ENCODE results near the gene IL11. TPM values are rescaled to one million over a fixed set of nuclear protein-coding genes. Genes with fewer than 3 reads are reported as not detected.
A peak's percentile ranks its signal among the peaks of the same experiment; 100 is the strongest.
"Not testable (repeated sequence)": the region's sequence is repeated elsewhere in the genome, so short reads cannot be mapped to it uniquely, and the experiment has no call there.

Gene IL11
- total RNA-seq, 6 experiments from 2014 or later, result not detected

- peaks cover 0 to 12% (median under 1%) of the 10 kb centered on the region in 4 donors for H3K4me1 ChIP-seq
- DNase-seq, result no peak
- 67% methylated on average over 4 of the region's 7 CpGs for WGBS (ENCODE audit: insufficient coverage, low coverage, low lambda C conversion rate, missing lambda C conversion rate)
- no peak for ATAC-seq
- H3K9me3 ChIP-seq, result no peaks in the 10 kb centered on the region
- H3K4me3 ChIP-seq, result no peak overlapping the region
- no peaks in the 10 kb centered on the region for H3K27me3 ChIP-seq
- TF ChIP-seq CTCF (IDR thresholded peaks at IDR 0.05) (no peak), POLR2A (IDR thresholded peaks at IDR 0.05) (no peak)
- no peak overlapping the region for H3K27ac ChIP-seq
- intact Hi-C loops (cut with DNase I), result no loop called here
- no peaks in the 10 kb centered on the region for H3K36me3 ChIP-seq
Measured at GRCh38 chr19:55336101-55336500, 34.2 kb downstream of the IL11 start.

GRCh38 chr19:55333870-55334269 is 36.4 kb downstream of the IL11 start:
- WGBS (ENCODE audit: insufficient coverage, low coverage, low lambda C conversion rate, missing lambda C conversion rate), result 56% methylated on average over 11 of the region's 11 CpGs

GRCh38 chr19:55329791-55330190 is 40.5 kb downstream of the IL11 start:
- H3K27me3 ChIP-seq; intact Hi-C loops (cut with DNase I); H3K4me1 ChIP-seq; H3K27ac ChIP-seq; ATAC-seq; H3K9me3 ChIP-seq; DNase-seq; H3K4me3 ChIP-seq; H3K36me3 ChIP-seq: not testable (repeated sequence)
- WGBS (ENCODE audit: insufficient coverage, low coverage, low lambda C conversion rate, missing lambda C conversion rate), result 61% methylated on average over 3 of the region's 6 CpGs

More at GRCh38 chr19:55333870-55334269, 36.4 kb downstream of the IL11 start:
- H3K27me3 ChIP-seq, result no peaks in the 10 kb centered on the region
- peaks cover 0 to 4% (median 0%) of the 10 kb centered on the region in 4 donors for H3K4me1 ChIP-seq
- intact Hi-C loops (cut with DNase I), result no loop called here
- no peaks in the 10 kb centered on the region for H3K36me3 ChIP-seq
- no peak overlapping the region for H3K27ac ChIP-seq
- ATAC-seq, result peak in 3 of 4 donors; percentile 34 to 80 (median 49)
- no peak overlapping the region for H3K4me3 ChIP-seq
- TF ChIP-seq CTCF (IDR thresholded peaks at IDR 0.05) (no peak), POLR2A (IDR thresholded peaks at IDR 0.05) (no peak)
- DNase-seq, result no peak
- no peaks in the 10 kb centered on the region for H3K9me3 ChIP-seq

GRCh38 chr19:55328774-55329318 is 41.4 kb downstream of the IL11 start:
- intact Hi-C loops (cut with DNase I); H3K36me3 ChIP-seq; DNase-seq; H3K27ac ChIP-seq; H3K4me3 ChIP-seq; ATAC-seq; H3K9me3 ChIP-seq; H3K4me1 ChIP-seq; H3K27me3 ChIP-seq: not testable (repeated sequence)
- 77% methylated on average over 4 of the region's 4 CpGs for WGBS (ENCODE audit: insufficient coverage, low coverage, low lambda C conversion rate, missing lambda C conversion rate)

- no peaks in the 10 kb centered on the region for H3K9me3 ChIP-seq
- peak; percentile 37 to 64 (median 44) for ATAC-seq
- H3K4me1 ChIP-seq, result no peaks in the 10 kb centered on the region
- no peaks in the 10 kb centered on the region for H3K36me3 ChIP-seq
- no peaks in the 10 kb centered on the region for H3K27me3 ChIP-seq
- intact Hi-C loops (cut with DNase I), result no loop called here
- TF ChIP-seq POLR2A (IDR thresholded peaks at IDR 0.05) (no peak), CTCF (IDR thresholded peaks at IDR 0.05) (no peak)
- WGBS (ENCODE audit: insufficient coverage, low coverage, low lambda C conversion rate, missing lambda C conversion rate), result 79% methylated on average over 10 of the region's 14 CpGs
- peak within 1 kb of the TSS in 2 of 3 donors; percentile 28 to 55 for H3K27ac ChIP-seq
- no peak within 1 kb of the TSS for H3K4me3 ChIP-seq
- no peak for DNase-seq
Measured at GRCh38 chr19:55325172-55325571, 45.1 kb downstream of the IL11 start, which contains the start of gene TMEM150B. TSS of gene TMEM150B (minus strand) at chr19:55325341. CDS start at chr19:55321036, 4,305 bp downstream.
